Transverse colon (tissue), 4 donors: ENCODE data around the gene SLC35F3. TPM values are rescaled to one million over a fixed set of nuclear protein-coding genes. Genes with fewer than 3 reads are reported as not detected.
A peak's percentile ranks its signal among the peaks of the same experiment; 100 is the strongest.
"Not testable (repeated sequence)": the region's sequence is repeated elsewhere in the genome, so short reads cannot be mapped to it uniquely, and the experiment has no call there.

Source experiments
- DNase-seq: peaks from one replicate; pipeline ENCODE4 v3.0.0-alpha.2; 2019
- H3K27ac ChIP-seq, 4 donors: fragments of 200-600 bp; sonication (generic); 2 replicates each; pipeline ENCODE4 v1.5.1; 2016 to 2018; ENCODE audit warnings: inconsistent platforms in 4 of 4
- H3K27me3 ChIP-seq: fragments of 200-600 bp; sonication (generic); 2 replicates; pipeline ENCODE4 v1.5.1; 2017; ENCODE audit warnings: inconsistent platforms
- H3K36me3 ChIP-seq, 4 donors: fragments of 200-600 bp; sonication (generic); 2 replicates each; pipeline ENCODE4 v1.5.1; 2017 to 2019; ENCODE audit warnings: inconsistent platforms in 4 of 4
- H3K4me1 ChIP-seq, 4 donors: fragments of 200-600 bp; sonication (generic); 2 replicates each; pipeline ENCODE4 v1.5.1; 2017 to 2020; ENCODE audit warnings: inconsistent platforms in 4 of 4
- H3K4me3 ChIP-seq, 4 donors: fragments of 200-600 bp; sonication (generic); 1 replicate in 1 of 4; 2 replicates in 3 of 4; pipeline versions ENCODE4 v1.5.1 to v1.6.1; 2017 to 2019; ENCODE audit warnings: inconsistent platforms in 4 of 4
- H3K9me3 ChIP-seq, 2 donors: fragments of 200-600 bp; sonication (generic); 2 replicates each; pipeline ENCODE4 v1.5.1; 2017 to 2019; ENCODE audit warnings: inconsistent platforms in 2 of 2
- CTCF ChIP-seq, 5 experiments: fragments of 200-600 bp in 3 of 5; fragments of 450-650 bp in 2 of 5; sonication (generic) in 3 of 5; IDR thresholded peaks; 1 replicate in 2 of 5; 2 replicates in 3 of 5; pipeline ENCODE4 v1.5.1; 2016 to 2017; ENCODE audit warnings: antibody characterized with exemption in 5 of 5, inconsistent platforms in 3 of 5, mild to moderate bottlenecking in 2 of 5, moderate library complexity in 1 of 5
- EP300 ChIP-seq: sonication (generic); formaldehyde crosslinking; IDR thresholded peaks from one replicate; pipeline ENCODE4 v1.6.1; 2017; ENCODE audit warnings: antibody characterized with exemption, low read depth
- POLR2A ChIP-seq: fragments of 450-650 bp; IDR thresholded peaks from one replicate; pipeline ENCODE4 v1.6.1; 2016; ENCODE audit warnings: antibody characterized with exemption, mild to moderate bottlenecking, moderate library complexity
- POLR2AphosphoS5 ChIP-seq, 3 donors: sonication (generic); formaldehyde crosslinking; IDR thresholded peaks; one replicate each; pipeline ENCODE4 v1.6.1; 2016; ENCODE audit warnings: antibody characterized with exemption in 3 of 3
- WGBS, 2 donors: methylation state at CpG; one replicate each; pipeline ENCODE4 v1.1.5; 2018; ENCODE audit warnings: low coverage in 1 of 2; 5-methylcytosine and 5-hydroxymethylcytosine counted together
- in situ Hi-C, 4 donors: fragments of 200-750 bp; cut with MboI; loops; one replicate each; pipeline versions ENCODE4 v1.15.0 to v1.15.1; 2017; ENCODE audit warnings: low sequenced_read_pairs in 3 of 4, low pct_ligation_motif_present in 1 of 4, low pct_unique_long_range_greater_than_20kb in 1 of 4
- intact Hi-C: fragments of 100-400 bp; cut with DNase I; formaldehyde crosslinking; loops from one replicate; pipeline ENCODE4 v1.15.1; 2023; ENCODE audit warnings: low total_unique reads
- total RNA-seq, 4 donors: library from RNA; depleted of rRNA; stranded (reverse); fragments of >200 nt; gene quantifications; one replicate each; pipeline ENCODE4 v1.1.0, GENCODE V29; 2016

Gene SLC35F3
- total RNA-seq, 4 donors from 2014 or later: not detected

DNA sequence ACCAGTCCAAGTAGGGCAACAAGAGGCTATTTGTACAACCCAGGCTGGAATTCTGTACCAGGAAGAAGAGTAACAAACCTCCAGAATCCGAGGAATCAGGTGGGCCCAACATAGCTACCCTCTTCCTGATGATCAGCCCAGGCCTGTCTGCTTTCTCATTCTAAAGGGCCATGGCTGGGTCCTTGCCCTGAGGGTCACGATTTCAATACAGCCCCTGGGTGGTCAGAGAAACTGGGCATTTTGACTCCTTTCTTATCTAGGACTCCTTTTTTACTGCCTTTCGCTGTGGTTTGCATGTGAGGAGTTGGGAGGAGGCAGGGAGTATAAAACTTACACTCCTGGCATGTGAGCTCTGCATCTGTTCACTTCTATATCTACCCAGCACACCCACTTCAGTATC lies 303.9 kb downstream of the SLC35F3 start:
- in situ Hi-C loops (no loop called here), intact Hi-C loops (no loop called here)
- Histone ChIP-seq H3K27ac (no peak overlapping the region), H3K9me3 (no peaks in the 10 kb centered on the region), H3K36me3 (no peaks in the 10 kb centered on the region), H3K4me1 (no peaks in the 10 kb centered on the region), H3K4me3 (no peak overlapping the region), H3K27me3 (peaks cover 16% of the 10 kb centered on the region)
- TF ChIP-seq POLR2AphosphoS5 (IDR thresholded peaks at IDR 0.05) (no peak), EP300 (no peak), CTCF (IDR thresholded peaks at IDR 0.05) (no peak), POLR2A (no peak)
- DNase-seq: no peak
- 52 to 67% methylated on average over 1 to 3 of the region's 3 CpGs for WGBS, 2 donors

GRCh38 chr1:234208791-234209190 lies 304.3 kb downstream of the SLC35F3 start:
- TF ChIP-seq POLR2AphosphoS5 (IDR thresholded peaks at IDR 0.05) (no peak), EP300 (no peak), POLR2A (no peak), CTCF (IDR thresholded peaks at IDR 0.05) (no peak)
- DNase-seq: no peak
- no peaks in the 10 kb centered on the region for H3K9me3 ChIP-seq
- H3K4me1 ChIP-seq: peaks cover 0 to 2% (median 0%) of the 10 kb centered on the region in 4 donors
- in situ Hi-C loops: no loop called here
- H3K4me3 ChIP-seq: no peak overlapping the region
- H3K27ac ChIP-seq: no peak overlapping the region
- H3K27me3 ChIP-seq: peaks cover 20% of the 10 kb centered on the region
- 43 to 67% methylated on average over 1 of the region's 1 CpG for whole genome bisulfite sequencing, 2 donors
- intact Hi-C loops: no loop called here
- no peaks in the 10 kb centered on the region for H3K36me3 ChIP-seq

GRCh38 chr1:234210429-234210828 lies 306.0 kb downstream of the SLC35F3 start:
- intact Hi-C loops, H3K36me3 ChIP-seq, H3K9me3 ChIP-seq, H3K4me3 ChIP-seq, DNase-seq, H3K27ac ChIP-seq, in situ Hi-C loops: not testable (repeated sequence)
- Histone ChIP-seq H3K4me1 (peaks cover 0 to 12% (median 9%) of the 10 kb centered on the region in 4 donors), H3K27me3 (peaks cover 37% of the 10 kb centered on the region)
- 56 to 90% methylated on average over 1 of the region's 1 CpG for WGBS, 2 donors

- Histone ChIP-seq H3K4me1 (peaks cover 0 to 12% (median 9%) of the 10 kb centered on the region in 4 donors), H3K27me3 (peaks cover 50% of the 10 kb centered on the region)
- H3K9me3 ChIP-seq, DNase-seq, H3K27ac ChIP-seq, H3K4me3 ChIP-seq, H3K36me3 ChIP-seq, intact Hi-C loops, in situ Hi-C loops: not testable (repeated sequence)
- WGBS, 2 donors: 42 to 59% methylated on average over 2 of the region's 2 CpGs
Observed at GRCh38 chr1:234211855-234212254, 307.4 kb downstream of the SLC35F3 start.

GRCh38 chr1:234212764-234213657 lies 308.5 kb downstream of the SLC35F3 start:
- no peak for DNase-seq
- in situ Hi-C loops: no loop called here
- peak in 2 of 5 experiments; percentile 22 to 25 for TF ChIP-seq CTCF (IDR thresholded peaks at IDR 0.05)
- TF ChIP-seq POLR2A: no peak
- intact Hi-C loops: no loop called here
- 36% methylated on average over 4 of the region's 4 CpGs; no CpG with 5 or more reads in 1 of the 2 donors for WGBS, 2 donors
- peaks cover 55% of the 10 kb centered on the region for H3K27me3 ChIP-seq
- no peak overlapping the region for H3K27ac ChIP-seq
- H3K9me3 ChIP-seq: no peaks in the 10 kb centered on the region
- peaks cover 0 to 12% (median 9%) of the 10 kb centered on the region in 4 donors for H3K4me1 ChIP-seq
- H3K36me3 ChIP-seq: no peaks in the 10 kb centered on the region
- H3K4me3 ChIP-seq: no peak overlapping the region
